ENCODE results near the gene MCL1. TPM values are rescaled to one million over a fixed set of nuclear protein-coding genes. Genes with fewer than 3 reads are reported as not detected.

Gene MCL1
- polyA plus RNA-seq, 1 of the 3 experiments (the other 2 are of a cell fraction): 110 TPM

DNA sequence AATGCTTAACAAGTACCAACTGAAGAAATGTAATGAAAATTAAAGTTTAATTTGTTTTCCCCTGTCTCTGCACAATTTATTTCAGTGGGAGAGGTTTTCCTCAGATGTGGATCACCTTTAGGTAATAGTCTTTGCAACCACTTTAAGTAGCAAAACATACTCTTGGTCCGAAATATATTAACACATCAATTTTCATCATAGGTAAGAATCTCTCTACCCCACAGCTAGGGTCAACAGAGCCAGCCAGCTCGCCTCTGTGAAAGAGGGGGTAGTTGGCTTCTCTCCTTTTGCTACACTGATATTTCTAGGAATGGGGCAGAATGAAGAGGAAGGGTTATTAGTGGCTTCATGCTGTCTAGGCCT is 24.8 kb upstream of the MCL1 start:
- peaks cover 9% of the 10 kb centered on the region; the same call in 1 of the 2 replicates for H3K79me2 ChIP-seq (ENCODE audit: insufficient read depth)
- H3K27ac ChIP-seq (ENCODE audit: low read depth in 2 of 2, low read length in 1 of 2): peak overlapping the region; percentile 76 to 98
- no peaks in the 10 kb centered on the region for H3K27me3 ChIP-seq (ENCODE audit: insufficient read depth)
- H3K36me3 ChIP-seq (replicated peaks in 1 of 2; ENCODE audit: control insufficient read depth in 1 of 2, insufficient read depth in 2 of 2, low read length in 1 of 2): no peaks in the 10 kb centered on the region
- H3K9ac ChIP-seq: peak overlapping the region; percentile 58
- no peaks in the 10 kb centered on the region for H3K9me2 ChIP-seq
- peaks cover 17% of the 10 kb centered on the region for H3F3A ChIP-seq (replicated peaks; ENCODE audit: insufficient read depth)
- peak overlapping the region; percentile 48 for H3K4me2 ChIP-seq
- no peaks in the 10 kb centered on the region for H3K9me3 ChIP-seq
- WGBS (ENCODE audit: low lambda C conversion rate): 54% methylated on average over 2 of the region's 2 CpGs
- TF ChIP-seq, protein P1, sequence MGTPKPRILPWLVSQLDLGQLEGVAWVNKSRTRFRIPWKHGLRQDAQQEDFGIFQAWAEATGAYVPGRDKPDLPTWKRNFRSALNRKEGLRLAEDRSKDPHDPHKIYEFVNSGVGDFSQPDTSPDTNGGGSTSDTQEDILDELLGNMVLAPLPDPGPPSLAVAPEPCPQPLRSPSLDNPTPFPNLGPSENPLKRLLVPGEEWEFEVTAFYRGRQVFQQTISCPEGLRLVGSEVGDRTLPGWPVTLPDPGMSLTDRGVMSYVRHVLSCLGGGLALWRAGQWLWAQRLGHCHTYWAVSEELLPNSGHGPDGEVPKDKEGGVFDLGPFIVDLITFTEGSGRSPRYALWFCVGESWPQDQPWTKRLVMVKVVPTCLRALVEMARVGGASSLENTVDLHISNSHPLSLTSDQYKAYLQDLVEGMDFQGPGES (IDR thresholded peaks at IDR 0.05; ENCODE audit: low read depth, low read length): no peak
- TF ChIP-seq, protein P2, sequence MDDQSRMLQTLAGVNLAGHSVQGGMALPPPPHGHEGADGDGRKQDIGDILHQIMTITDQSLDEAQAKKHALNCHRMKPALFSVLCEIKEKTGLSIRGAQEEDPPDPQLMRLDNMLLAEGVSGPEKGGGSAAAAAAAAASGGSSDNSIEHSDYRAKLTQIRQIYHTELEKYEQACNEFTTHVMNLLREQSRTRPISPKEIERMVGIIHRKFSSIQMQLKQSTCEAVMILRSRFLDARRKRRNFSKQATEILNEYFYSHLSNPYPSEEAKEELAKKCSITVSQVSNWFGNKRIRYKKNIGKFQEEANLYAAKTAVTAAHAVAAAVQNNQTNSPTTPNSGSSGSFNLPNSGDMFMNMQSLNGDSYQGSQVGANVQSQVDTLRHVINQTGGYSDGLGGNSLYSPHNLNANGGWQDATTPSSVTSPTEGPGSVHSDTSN (IDR thresholded peaks at IDR 0.05): no peak
- TF ChIP-seq, protein P3, sequence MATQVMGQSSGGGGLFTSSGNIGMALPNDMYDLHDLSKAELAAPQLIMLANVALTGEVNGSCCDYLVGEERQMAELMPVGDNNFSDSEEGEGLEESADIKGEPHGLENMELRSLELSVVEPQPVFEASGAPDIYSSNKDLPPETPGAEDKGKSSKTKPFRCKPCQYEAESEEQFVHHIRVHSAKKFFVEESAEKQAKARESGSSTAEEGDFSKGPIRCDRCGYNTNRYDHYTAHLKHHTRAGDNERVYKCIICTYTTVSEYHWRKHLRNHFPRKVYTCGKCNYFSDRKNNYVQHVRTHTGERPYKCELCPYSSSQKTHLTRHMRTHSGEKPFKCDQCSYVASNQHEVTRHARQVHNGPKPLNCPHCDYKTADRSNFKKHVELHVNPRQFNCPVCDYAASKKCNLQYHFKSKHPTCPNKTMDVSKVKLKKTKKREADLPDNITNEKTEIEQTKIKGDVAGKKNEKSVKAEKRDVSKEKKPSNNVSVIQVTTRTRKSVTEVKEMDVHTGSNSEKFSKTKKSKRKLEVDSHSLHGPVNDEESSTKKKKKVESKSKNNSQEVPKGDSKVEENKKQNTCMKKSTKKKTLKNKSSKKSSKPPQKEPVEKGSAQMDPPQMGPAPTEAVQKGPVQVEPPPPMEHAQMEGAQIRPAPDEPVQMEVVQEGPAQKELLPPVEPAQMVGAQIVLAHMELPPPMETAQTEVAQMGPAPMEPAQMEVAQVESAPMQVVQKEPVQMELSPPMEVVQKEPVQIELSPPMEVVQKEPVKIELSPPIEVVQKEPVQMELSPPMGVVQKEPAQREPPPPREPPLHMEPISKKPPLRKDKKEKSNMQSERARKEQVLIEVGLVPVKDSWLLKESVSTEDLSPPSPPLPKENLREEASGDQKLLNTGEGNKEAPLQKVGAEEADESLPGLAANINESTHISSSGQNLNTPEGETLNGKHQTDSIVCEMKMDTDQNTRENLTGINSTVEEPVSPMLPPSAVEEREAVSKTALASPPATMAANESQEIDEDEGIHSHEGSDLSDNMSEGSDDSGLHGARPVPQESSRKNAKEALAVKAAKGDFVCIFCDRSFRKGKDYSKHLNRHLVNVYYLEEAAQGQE (IDR thresholded peaks at IDR 0.05; ENCODE audit: low read depth, low read length): no peak
- no peak for TF ChIP-seq RAD21 (IDR thresholded peaks at IDR 0.05; ENCODE audit: low read length)
- TF ChIP-seq NRF1 (IDR thresholded peaks at IDR 0.05; ENCODE audit: low read depth, low read length): no peak
- TF ChIP-seq FOXJ3 (CRISPR knock-in tag; IDR thresholded peaks at IDR 0.05): no peak
- TF ChIP-seq EZH2phosphoT487 (IDR thresholded peaks at IDR 0.05; ENCODE audit: borderline replicate concordance, low read depth): no peak
- H4K20me1 ChIP-seq (ENCODE audit: insufficient read depth): no peaks in the 10 kb centered on the region
- H2AFZ ChIP-seq (ENCODE audit: low read depth): no peak overlapping the region; the same call in 1 of the 2 replicates
- H3K4me3 ChIP-seq (ENCODE audit: low read depth in 2 of 2, low read length in 1 of 2): no peak overlapping the region
- DNase-seq: no peak
- ChIA-PET CTCF (interaction anchor here (1.4 kb wide), 1 partner anchor 18 kb away, joined by 3 read pairs; no protein-coding TSS in a partner anchor), POLR2A (no interaction called here)
- peaks cover 6 to 19% of the 10 kb centered on the region in 2 experiments; a peak in 3 of 4 replicates for H3K4me1 ChIP-seq (ENCODE audit: control insufficient read depth in 1 of 2, insufficient read depth in 2 of 2, low read depth in 1 of 2, low read length in 1 of 2)

DNA sequence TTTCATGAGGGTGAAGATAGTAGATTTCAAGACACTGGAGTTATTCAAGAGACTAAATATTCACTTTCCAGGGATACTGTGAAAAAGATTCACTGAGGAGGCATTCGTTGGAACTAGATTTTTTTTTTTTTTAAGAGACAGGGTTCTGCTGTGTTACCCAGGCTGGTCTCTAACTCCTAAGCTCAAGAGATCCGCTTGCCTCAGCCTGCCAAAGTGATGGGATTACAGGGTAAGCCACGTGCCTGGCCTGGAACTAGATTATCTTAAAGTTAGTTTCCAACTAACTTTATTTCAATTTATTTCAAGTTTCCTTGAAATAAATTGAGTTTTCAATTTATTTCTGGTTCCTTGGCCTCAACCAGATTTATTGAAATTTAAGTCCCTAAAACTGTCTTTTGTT is 24.3 kb upstream of the MCL1 start:
- DNase-seq: no peak
- H3K79me2 ChIP-seq (ENCODE audit: insufficient read depth): peaks cover 9% of the 10 kb centered on the region; the same call in 1 of the 2 replicates
- peak overlapping the region; percentile 76 to 98; a peak in 3 of 4 replicates for H3K27ac ChIP-seq (ENCODE audit: low read depth in 2 of 2, low read length in 1 of 2)
- 0 out of 2 replicates have a peak overlapping the region, but pooled peaks have one; percentile 58 for H3K9ac ChIP-seq
- H3K9me2 ChIP-seq: no peaks in the 10 kb centered on the region
- peaks cover 14% of the 10 kb centered on the region for H3F3A ChIP-seq (replicated peaks; ENCODE audit: insufficient read depth)
- TF ChIP-seq, protein P1 (IDR thresholded peaks at IDR 0.05; ENCODE audit: low read depth, low read length): no peak
- TF ChIP-seq NFIC (IDR thresholded peaks at IDR 0.05; ENCODE audit: borderline replicate concordance) (no peak), RCOR1 (IDR thresholded peaks at IDR 0.05; ENCODE audit: low read length) (no peak), POLR2AphosphoS5 (IDR thresholded peaks at IDR 0.05; ENCODE audit: low read depth, low read length) (no peak), EZH2phosphoT487 (IDR thresholded peaks at IDR 0.05; ENCODE audit: borderline replicate concordance, low read depth) (no peak), RAD21 (IDR thresholded peaks at IDR 0.05; ENCODE audit: low read length) (no peak), FOXJ3 (CRISPR knock-in tag; IDR thresholded peaks at IDR 0.05) (no peak), FOSL2 (IDR thresholded peaks at IDR 0.05; ENCODE audit: borderline replicate concordance, low read depth) (no peak), SMC3 (IDR thresholded peaks at IDR 0.05; ENCODE audit: low read depth, low read length) (no peak)
- TF ChIP-seq, protein P4, sequence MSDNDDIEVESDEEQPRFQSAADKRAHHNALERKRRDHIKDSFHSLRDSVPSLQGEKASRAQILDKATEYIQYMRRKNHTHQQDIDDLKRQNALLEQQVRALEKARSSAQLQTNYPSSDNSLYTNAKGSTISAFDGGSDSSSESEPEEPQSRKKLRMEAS (IDR thresholded peaks at IDR 0.05; ENCODE audit: low read depth): no peak
- TF ChIP-seq, protein P5, sequence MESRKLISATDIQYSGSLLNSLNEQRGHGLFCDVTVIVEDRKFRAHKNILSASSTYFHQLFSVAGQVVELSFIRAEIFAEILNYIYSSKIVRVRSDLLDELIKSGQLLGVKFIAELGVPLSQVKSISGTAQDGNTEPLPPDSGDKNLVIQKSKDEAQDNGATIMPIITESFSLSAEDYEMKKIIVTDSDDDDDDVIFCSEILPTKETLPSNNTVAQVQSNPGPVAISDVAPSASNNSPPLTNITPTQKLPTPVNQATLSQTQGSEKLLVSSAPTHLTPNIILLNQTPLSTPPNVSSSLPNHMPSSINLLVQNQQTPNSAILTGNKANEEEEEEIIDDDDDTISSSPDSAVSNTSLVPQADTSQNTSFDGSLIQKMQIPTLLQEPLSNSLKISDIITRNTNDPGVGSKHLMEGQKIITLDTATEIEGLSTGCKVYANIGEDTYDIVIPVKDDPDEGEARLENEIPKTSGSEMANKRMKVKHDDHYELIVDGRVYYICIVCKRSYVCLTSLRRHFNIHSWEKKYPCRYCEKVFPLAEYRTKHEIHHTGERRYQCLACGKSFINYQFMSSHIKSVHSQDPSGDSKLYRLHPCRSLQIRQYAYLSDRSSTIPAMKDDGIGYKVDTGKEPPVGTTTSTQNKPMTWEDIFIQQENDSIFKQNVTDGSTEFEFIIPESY (IDR thresholded peaks at IDR 0.05; ENCODE audit: borderline replicate concordance, low read depth): no peak
- no peaks in the 10 kb centered on the region for H4K20me1 ChIP-seq (ENCODE audit: insufficient read depth)
- 87% methylated on average over 3 of the region's 3 CpGs for WGBS (ENCODE audit: low lambda C conversion rate)
- H3K27me3 ChIP-seq (ENCODE audit: insufficient read depth): no peaks in the 10 kb centered on the region
- no peaks in the 10 kb centered on the region for H3K9me3 ChIP-seq
- no peak overlapping the region for H2AFZ ChIP-seq (ENCODE audit: low read depth)
- CTCF ChIA-PET: no interaction called here
- peaks cover 6 to 19% of the 10 kb centered on the region in 2 experiments; a peak in 2 of 4 replicates for H3K4me1 ChIP-seq (ENCODE audit: control insufficient read depth in 1 of 2, insufficient read depth in 2 of 2, low read depth in 1 of 2, low read length in 1 of 2)
- no peaks in the 10 kb centered on the region for H3K36me3 ChIP-seq (replicated peaks in 1 of 2; ENCODE audit: control insufficient read depth in 1 of 2, insufficient read depth in 2 of 2, low read length in 1 of 2)
- H3K4me2 ChIP-seq: no peak overlapping the region
- no peak overlapping the region for H3K4me3 ChIP-seq (ENCODE audit: low read depth in 2 of 2, low read length in 1 of 2)
- POLR2A ChIA-PET: interaction anchor here (1.0 kb wide), 1 partner anchor 15 kb away, joined by 3 read pairs; no protein-coding TSS in a partner anchor
